HG03378 (cell line): ENCODE results near the gene MOB2.

Experiments
- ATAC-seq: cut with Tn5 transposase; IDR thresholded peaks from one replicate; pipeline ENCODE4 v1.9.1; 2021; ENCODE audit warnings: mild to moderate bottlenecking, moderate library complexity; ENCODE audit not compliant: unreplicated experiment

MOB2 gene

GRCh38 chr11:1486054-1486825 lies at the start of gene MOB2:
Gene MOB2, minus strand, starts transcription at chr11:1486779. Its CDS starts 223 bp downstream, at chr11:1486556.
- no peak for ATAC-seq

DNA sequence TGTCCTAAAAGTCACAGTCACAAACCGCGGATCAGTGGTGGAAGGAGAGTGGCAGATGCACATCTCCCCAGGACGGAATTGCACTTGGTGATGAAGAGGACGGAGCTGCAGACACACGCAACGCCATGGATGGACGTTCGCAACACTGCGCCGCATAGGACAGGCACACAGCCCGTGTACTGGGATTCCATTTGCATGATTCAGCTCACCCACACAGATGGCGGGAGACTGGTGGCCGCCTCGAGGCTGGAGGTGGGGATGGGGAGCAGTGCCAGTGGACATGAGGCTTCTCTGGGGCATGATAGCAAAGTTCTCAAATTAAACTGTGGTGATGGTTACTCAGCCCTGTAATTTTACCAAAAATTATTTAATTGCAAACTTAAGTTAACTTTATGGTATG lies 48.1 kb upstream of the MOB2 start:
- ATAC-seq = no peak

- no peak for ATAC-seq
Measured at GRCh38 chr11:1534171-1534570, 47.6 kb upstream of the MOB2 start.

DNA sequence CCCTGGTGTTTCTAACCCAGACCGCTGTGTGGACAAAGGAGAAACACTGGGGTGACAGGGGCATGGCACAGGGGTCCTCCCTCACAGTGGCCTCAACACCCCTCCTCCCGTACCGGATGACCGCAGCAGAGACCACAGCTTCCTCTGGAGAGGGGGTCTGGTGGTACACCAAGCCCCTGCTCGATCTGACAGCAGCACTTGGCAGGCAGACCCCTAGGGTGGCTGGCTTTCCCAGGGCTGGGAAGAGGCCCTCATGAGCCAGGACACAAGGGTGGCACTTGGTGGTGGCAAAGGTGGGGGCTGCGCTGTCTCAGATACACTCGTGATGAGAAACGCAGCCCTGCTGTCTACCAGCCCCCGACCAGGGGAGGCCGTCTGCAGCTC lies 46.8 kb upstream of the MOB2 start:
- ATAC-seq = no peak

GRCh38 chr11:1532606-1533341 lies 46.2 kb upstream of the MOB2 start:
- no peak for ATAC-seq

- ATAC-seq = no peak
Measured at GRCh38 chr11:1532014-1532586, 45.5 kb upstream of the MOB2 start.

GRCh38 chr11:1531449-1532013 lies 45.0 kb upstream of the MOB2 start:
- no peak for ATAC-seq

DNA sequence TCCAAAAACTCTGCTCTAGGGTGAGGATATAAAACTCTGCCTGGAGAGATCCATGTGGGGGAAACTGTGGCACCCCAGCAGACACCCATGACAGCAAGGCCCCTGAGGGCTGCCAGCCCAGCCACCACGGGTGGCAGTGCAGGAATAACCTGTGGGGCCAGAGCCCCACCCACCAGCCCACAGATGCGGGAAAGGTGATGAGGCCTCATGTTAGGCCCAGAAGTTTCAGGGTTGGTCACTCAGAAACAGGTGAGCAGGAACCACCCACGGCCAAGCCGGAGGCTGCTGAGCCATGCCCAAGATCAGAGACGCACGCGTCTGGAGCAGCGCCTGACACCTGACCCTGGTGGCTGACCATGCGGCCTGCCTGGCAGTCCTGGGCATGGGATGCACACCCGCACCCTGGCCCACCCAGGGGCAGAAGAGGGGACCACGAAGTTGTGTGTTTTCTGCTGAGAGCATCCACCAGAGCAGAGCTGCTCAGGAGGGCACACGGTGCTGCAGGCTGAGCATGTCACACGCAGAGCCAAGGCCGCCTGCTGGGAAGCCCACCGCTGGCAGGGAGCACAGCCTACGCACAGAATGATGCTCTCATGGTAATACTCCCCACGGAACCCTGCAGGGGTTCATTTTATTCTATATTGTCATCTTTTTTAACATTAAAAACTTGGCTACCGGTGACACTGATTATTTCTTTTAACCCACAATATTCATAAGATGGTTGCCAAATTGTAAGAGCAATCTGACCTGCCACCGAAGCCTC lies 44.3 kb upstream of the MOB2 start:
- no peak for ATAC-seq

DNA sequence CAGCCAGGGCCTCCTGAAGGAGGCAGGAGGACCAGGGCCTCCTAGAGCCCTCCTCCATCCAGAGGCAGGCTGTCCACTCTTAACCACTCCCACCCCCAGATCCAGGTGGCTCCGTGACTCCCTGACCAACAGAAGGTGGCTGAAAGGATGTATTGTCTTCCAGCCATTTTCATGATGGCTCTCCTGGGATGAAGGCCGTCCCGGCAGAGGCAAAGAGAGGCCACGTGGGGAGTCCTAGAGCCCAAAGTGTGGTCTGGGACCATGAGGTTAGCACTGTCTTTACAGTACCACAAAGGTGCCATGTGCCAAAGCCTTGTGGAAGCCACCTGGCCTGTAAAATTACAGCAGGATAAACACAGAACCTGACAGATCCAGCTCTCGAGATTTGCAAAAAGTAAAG lies 43.2 kb upstream of the MOB2 start:
- no peak for ATAC-seq

GRCh38 chr11:1529286-1529685 lies 42.7 kb upstream of the MOB2 start:
- ATAC-seq = no peak

DNA sequence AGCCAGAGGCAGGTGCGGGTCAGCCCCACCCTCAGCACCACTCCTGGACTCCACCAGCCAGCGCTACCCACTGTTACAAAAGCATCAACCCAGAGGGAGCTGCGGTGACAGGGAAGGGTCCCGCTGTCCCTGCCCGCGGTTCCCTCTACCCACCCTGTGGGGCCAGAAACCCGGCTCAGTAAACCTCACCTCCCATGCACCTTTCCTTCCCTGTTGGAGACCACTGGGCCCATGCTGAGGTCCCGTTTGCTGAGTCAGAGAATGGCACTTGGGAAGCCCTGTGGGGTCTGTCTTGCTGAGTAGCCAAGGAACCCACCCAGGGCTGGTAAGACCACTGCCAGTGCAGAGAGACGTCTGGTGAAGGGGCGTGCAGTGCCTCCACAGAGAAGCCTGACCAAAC lies 42.1 kb upstream of the MOB2 start:
- no peak for ATAC-seq

GRCh38 chr11:1526785-1527184 lies 40.2 kb upstream of the MOB2 start:
- no peak for ATAC-seq

GRCh38 chr11:1523779-1524178 lies 37.2 kb upstream of the MOB2 start:
- ATAC-seq = no peak

DNA sequence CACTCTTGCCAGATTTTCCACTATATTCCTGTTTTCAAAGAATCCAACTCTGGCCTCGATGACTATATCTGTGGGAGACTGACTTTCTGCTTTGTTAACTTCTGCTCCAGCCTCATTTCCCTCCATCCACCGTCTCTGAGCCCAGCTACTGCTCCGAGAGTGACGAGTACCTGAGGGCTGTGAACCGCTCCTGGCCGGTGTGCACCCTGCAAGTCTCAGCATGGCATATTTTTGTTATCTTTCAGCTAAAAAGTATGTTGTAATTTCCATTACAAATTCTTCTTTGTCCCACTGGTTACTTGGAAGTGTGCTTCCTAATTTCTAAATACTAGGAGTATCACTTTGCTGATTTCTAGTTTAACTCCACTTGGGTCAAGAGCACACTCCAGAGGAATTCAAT lies 36.5 kb upstream of the MOB2 start:
- ATAC-seq = no peak

- ATAC-seq = no peak
Measured at GRCh38 chr11:1522081-1522424, 35.5 kb upstream of the MOB2 start.

DNA sequence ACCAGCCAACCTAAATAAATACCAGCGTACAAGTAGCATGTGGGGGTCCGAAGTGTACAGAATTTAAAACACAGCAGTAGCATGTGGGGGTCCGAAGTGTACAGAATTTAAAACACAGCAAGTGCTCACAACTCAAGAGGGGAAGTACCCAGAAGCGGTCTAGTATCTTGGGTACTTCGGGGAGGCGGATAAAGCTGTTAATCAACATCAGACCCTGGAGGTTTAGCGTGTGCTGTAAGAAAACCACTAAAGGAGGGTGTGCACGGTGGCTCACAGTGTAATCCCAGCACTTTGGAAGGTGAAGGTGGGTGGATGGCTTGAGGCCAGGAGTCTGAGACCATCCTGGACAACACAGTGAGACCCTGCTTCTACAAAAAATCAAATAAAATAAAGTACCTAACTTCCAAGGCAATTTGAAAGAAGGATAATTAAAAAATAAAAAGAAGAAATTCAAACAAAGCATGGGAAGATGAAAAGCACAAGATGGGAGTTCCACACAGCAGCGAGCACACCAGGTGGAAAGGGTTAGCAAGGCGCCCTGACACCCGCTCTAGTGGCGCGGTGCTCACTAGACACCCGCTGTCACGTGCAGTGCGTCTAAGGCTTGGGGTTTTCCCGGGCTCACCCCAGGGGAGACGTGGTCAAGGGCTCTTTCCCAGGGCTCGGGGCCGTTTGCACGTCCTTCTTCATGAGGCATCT lies 35.0 kb upstream of the MOB2 start:
- peak; percentile 76 for ATAC-seq

DNA sequence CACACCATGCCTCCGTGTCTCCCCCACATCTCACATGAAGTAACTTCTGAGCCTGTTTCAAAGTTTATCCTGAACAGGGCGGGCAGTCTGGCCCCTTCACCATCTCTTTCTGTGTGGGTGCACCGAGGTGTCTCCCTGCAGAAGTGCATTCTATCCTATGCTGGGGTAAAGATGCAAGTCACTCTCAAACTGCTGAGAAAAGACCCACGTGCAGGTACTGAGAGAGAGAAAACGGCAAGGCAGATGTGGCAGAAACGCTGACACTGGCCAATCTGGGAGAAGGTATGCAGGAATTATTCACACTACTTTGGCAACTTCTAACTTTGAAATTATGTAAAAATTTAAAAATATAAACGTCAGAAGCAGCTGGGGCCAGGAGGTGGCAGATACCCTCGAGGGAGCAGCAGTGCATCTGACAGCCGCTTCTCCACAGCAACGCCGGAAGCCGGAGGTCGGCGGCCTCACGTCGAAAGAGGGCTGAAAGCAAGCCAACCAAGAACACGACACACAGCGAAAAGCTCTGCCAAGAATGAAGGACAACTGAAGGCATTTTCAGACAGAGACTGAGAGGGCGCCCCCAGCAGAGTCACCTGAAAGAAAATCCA lies 34.2 kb upstream of the MOB2 start:
- ATAC-seq = no peak

- no peak for ATAC-seq
Measured at GRCh38 chr11:1520209-1520662, 33.7 kb upstream of the MOB2 start.

- no peak for ATAC-seq
Measured at GRCh38 chr11:1519028-1520010, 32.7 kb upstream of the MOB2 start.
